ENCODE measurements around the gene DLGAP1.

- TF ChIP-seq, protein P1, sequence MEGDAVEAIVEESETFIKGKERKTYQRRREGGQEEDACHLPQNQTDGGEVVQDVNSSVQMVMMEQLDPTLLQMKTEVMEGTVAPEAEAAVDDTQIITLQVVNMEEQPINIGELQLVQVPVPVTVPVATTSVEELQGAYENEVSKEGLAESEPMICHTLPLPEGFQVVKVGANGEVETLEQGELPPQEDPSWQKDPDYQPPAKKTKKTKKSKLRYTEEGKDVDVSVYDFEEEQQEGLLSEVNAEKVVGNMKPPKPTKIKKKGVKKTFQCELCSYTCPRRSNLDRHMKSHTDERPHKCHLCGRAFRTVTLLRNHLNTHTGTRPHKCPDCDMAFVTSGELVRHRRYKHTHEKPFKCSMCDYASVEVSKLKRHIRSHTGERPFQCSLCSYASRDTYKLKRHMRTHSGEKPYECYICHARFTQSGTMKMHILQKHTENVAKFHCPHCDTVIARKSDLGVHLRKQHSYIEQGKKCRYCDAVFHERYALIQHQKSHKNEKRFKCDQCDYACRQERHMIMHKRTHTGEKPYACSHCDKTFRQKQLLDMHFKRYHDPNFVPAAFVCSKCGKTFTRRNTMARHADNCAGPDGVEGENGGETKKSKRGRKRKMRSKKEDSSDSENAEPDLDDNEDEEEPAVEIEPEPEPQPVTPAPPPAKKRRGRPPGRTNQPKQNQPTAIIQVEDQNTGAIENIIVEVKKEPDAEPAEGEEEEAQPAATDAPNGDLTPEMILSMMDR (conservative IDR thresholded peaks at IDR 0.05; ENCODE audit: low read depth in 2 of 2), result no peak
- no peak for TF ChIP-seq POLR2AphosphoS5 (IDR thresholded peaks at IDR 0.05; ENCODE audit: low read depth)
- no peak for TF ChIP-seq EZH2 (IDR thresholded peaks at IDR 0.05; ENCODE audit: low read depth, unreplicated experiment)
- TF ChIP-seq REST (IDR thresholded peaks at IDR 0.05; ENCODE audit: unreplicated experiment), result no peak
- no peak for TF ChIP-seq ZNF331 (CRISPR knock-in tag; IDR thresholded peaks at IDR 0.05; ENCODE audit: low read depth)
- TF ChIP-seq CREB1 (CRISPR knock-in tag; IDR thresholded peaks at IDR 0.05; ENCODE audit: low read depth), result no peak
- TF ChIP-seq EZH2phosphoT487 (IDR thresholded peaks at IDR 0.05; ENCODE audit: unreplicated experiment), result no peak
- TF ChIP-seq JUNB (IDR thresholded peaks at IDR 0.05; ENCODE audit: unreplicated experiment), result no peak
- TF ChIP-seq STAT1 (IDR thresholded peaks at IDR 0.05; ENCODE audit: unreplicated experiment), result no peak
- no peak for TF ChIP-seq ETS1 (IDR thresholded peaks at IDR 0.05)
- no peak for TF ChIP-seq NANOG (IDR thresholded peaks at IDR 0.05; ENCODE audit: borderline replicate concordance)
Measured at GRCh38 chr18:3722649-3723433, 732.3 kb downstream of the DLGAP1 start.

Data from GM23338 (cell line).